ENCODE data around the gene C4BPA. TPM values are rescaled to one million over a fixed set of nuclear protein-coding genes. Genes with fewer than 3 reads are reported as not detected.

C4BPA gene
- total RNA-seq, 1 experiment from 2014 or later = 10.6 TPM

- CTCF ChIA-PET = no interaction called here
- H3K9me3 Mint-ChIP-seq (ENCODE audit: unreplicated experiment) = no peaks in the 10 kb centered on the region
- POLR2A ChIA-PET = no interaction called here
Observed at GRCh38 chr1:207077470-207078377, 26.3 kb upstream of the C4BPA start.

GRCh38 chr1:207078578-207079132, 25.4 kb upstream of the C4BPA start:
- Mint-ChIP-seq H3K27ac (ENCODE audit: unreplicated experiment) (no peak overlapping the region), H3K4me1 (ENCODE audit: low read depth, unreplicated experiment) (peaks cover 6% of the 10 kb centered on the region), H3K36me3 (ENCODE audit: insufficient read depth, unreplicated experiment) (peaks cover 6% of the 10 kb centered on the region), H3K27me3 (ENCODE audit: insufficient read depth, unreplicated experiment) (no peaks in the 10 kb centered on the region), H3K4me3 (ENCODE audit: unreplicated experiment) (no peak overlapping the region), H3K9me3 (ENCODE audit: unreplicated experiment) (no peaks in the 10 kb centered on the region)
- DNase-seq = no peak
- Histone ChIP-seq H3K4me1 (peaks cover 3% of the 10 kb centered on the region; the same call in 1 of the 2 replicates), H3K27me3 (replicated peaks; ENCODE audit: control insufficient read depth, insufficient read depth, low read length) (no peaks in the 10 kb centered on the region), H3K36me3 (ENCODE audit: control insufficient read depth, insufficient read depth, low read length) (no peaks in the 10 kb centered on the region; the same call in 1 of the 2 replicates), H3K9me3 (no peaks in the 10 kb centered on the region), H3K4me3 (ENCODE audit: low read depth, low read length) (no peak overlapping the region)
- ChIA-PET CTCF (no interaction called here), POLR2A (no interaction called here)
- intact Hi-C loops (cut with micrococcal nuclease; ENCODE audit: unreplicated experiment) = loop anchor here (1.0 to 5.0 kb wide), 2 partner anchors 25 to 141 kb away; partner anchors contain the start of gene PFKFB2
- BruUV-seq (replicated peaks) = no TSS peak
- no peak for TF ChIP-seq CTCF (IDR thresholded peaks at IDR 0.05; ENCODE audit: insufficient read depth in 1 of 2, low read depth in 1 of 2, low read length in 1 of 2, severe bottlenecking in 1 of 2, unreplicated experiment in 1 of 2)

More at GRCh38 chr1:207077470-207078377, 26.3 kb upstream of the C4BPA start:
- Histone ChIP-seq H3K4me3 (ENCODE audit: low read depth, low read length) (no peak overlapping the region), H3K27me3 (replicated peaks; ENCODE audit: control insufficient read depth, insufficient read depth, low read length) (no peaks in the 10 kb centered on the region), H3K36me3 (ENCODE audit: control insufficient read depth, insufficient read depth, low read length) (peaks cover under 1% of the 10 kb centered on the region; the same call in 1 of the 2 replicates), H3K4me1 (no peaks in the 10 kb centered on the region), H3K9me3 (no peaks in the 10 kb centered on the region)
- H3K4me3 Mint-ChIP-seq (ENCODE audit: unreplicated experiment) = no peak overlapping the region
- intact Hi-C loops (cut with micrococcal nuclease; ENCODE audit: unreplicated experiment) = loop anchor here (1.0 to 5.0 kb wide), 3 partner anchors 24 to 140 kb away; partner anchors contain the start of gene PFKFB2
- DNase-seq = peak; percentile 58 to 81
- H3K4me1 Mint-ChIP-seq (ENCODE audit: low read depth, unreplicated experiment) = no peaks in the 10 kb centered on the region
- TF ChIP-seq CTCF (IDR thresholded peaks at IDR 0.05; ENCODE audit: insufficient read depth in 1 of 2, low read depth in 1 of 2, low read length in 1 of 2, severe bottlenecking in 1 of 2, unreplicated experiment in 1 of 2) = peak; percentile 89 to 92
- no TSS peak for BruUV-seq (replicated peaks)
- H3K27me3 Mint-ChIP-seq (ENCODE audit: insufficient read depth, unreplicated experiment) = no peaks in the 10 kb centered on the region
- no peaks in the 10 kb centered on the region for H3K36me3 Mint-ChIP-seq (ENCODE audit: insufficient read depth, unreplicated experiment)
- no peak overlapping the region for H3K27ac Mint-ChIP-seq (ENCODE audit: unreplicated experiment)

GRCh38 chr1:207079706-207080241, 24.3 kb upstream of the C4BPA start:
- Mint-ChIP-seq H3K4me1 (ENCODE audit: low read depth, unreplicated experiment) (peaks cover 17% of the 10 kb centered on the region), H3K27me3 (ENCODE audit: insufficient read depth, unreplicated experiment) (no peaks in the 10 kb centered on the region), H3K27ac (ENCODE audit: unreplicated experiment) (no peak overlapping the region), H3K4me3 (ENCODE audit: unreplicated experiment) (no peak overlapping the region), H3K36me3 (ENCODE audit: insufficient read depth, unreplicated experiment) (peaks cover 6% of the 10 kb centered on the region), H3K9me3 (ENCODE audit: unreplicated experiment) (no peaks in the 10 kb centered on the region)
- DNase-seq = no peak
- ChIA-PET POLR2A (no interaction called here), CTCF (no interaction called here)
- no TSS peak for BruUV-seq (replicated peaks)
- no peaks in the 10 kb centered on the region for H3K27me3 ChIP-seq (replicated peaks; ENCODE audit: control insufficient read depth, insufficient read depth, low read length)
- no peak for TF ChIP-seq CTCF (IDR thresholded peaks at IDR 0.05; ENCODE audit: insufficient read depth in 1 of 2, low read depth in 1 of 2, low read length in 1 of 2, severe bottlenecking in 1 of 2, unreplicated experiment in 1 of 2)
- no peaks in the 10 kb centered on the region for H3K9me3 ChIP-seq
- no peak overlapping the region for H3K4me3 ChIP-seq (ENCODE audit: low read depth, low read length)
- peaks cover 14% of the 10 kb centered on the region for H3K4me1 ChIP-seq
- H3K36me3 ChIP-seq (ENCODE audit: control insufficient read depth, insufficient read depth, low read length) = no peaks in the 10 kb centered on the region; the same call in 1 of the 2 replicates
- intact Hi-C loops (cut with micrococcal nuclease; ENCODE audit: unreplicated experiment) = loop anchor here (5.0 kb wide), 2 partner anchors 142 to 258 kb away; no protein-coding TSS in a partner anchor
